ENCODE measurements around the gene LONP2. TPM values are rescaled to one million over a fixed set of nuclear protein-coding genes. Genes with fewer than 3 reads are reported as not detected.
A peak's percentile ranks its signal among the peaks of the same experiment; 100 is the strongest.

LONP2 gene
- total and polyA plus RNA-seq, 2 of the 13 experiments (the other 11 are each of a cell fraction or from before 2014, with no cell fraction given): 39.2 to 63.3 TPM

DNA sequence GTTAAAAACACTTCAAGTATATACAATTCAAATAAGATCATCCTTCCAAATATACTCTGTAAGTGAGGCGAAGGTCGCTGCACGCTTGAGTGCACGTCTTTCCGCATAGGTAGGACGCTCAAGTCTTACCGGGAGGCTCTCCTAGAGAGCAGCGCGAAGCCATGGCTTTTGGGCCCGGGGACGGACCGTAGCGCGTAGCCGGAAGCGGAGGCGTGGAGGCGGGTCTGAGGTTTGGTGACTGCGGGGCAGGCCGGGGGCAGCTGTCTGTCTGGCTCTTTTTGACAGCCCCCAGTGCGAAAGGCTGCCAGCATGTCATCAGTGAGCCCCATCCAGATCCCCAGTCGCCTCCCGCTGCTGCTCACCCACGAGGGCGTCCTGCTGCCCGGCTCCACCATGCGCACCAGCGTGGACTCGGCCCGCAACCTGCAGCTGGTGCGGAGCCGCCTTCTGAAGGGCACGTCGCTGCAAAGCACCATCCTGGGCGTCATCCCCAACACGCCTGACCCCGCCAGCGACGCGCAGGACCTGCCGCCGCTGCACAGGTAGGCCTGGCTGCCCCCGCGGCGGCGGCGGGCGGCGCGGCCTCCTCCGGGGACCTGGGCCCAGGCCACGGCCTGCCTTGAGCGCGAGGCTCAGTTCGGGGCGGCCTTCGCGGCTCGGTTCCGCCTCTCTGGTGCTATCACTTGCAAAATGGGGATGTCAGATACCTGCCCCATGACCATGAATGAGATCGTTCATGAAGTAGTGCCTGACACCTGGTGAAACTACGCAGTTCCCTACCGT, at the start of gene LONP2 (continued):
- TF ChIP-seq, protein P1, sequence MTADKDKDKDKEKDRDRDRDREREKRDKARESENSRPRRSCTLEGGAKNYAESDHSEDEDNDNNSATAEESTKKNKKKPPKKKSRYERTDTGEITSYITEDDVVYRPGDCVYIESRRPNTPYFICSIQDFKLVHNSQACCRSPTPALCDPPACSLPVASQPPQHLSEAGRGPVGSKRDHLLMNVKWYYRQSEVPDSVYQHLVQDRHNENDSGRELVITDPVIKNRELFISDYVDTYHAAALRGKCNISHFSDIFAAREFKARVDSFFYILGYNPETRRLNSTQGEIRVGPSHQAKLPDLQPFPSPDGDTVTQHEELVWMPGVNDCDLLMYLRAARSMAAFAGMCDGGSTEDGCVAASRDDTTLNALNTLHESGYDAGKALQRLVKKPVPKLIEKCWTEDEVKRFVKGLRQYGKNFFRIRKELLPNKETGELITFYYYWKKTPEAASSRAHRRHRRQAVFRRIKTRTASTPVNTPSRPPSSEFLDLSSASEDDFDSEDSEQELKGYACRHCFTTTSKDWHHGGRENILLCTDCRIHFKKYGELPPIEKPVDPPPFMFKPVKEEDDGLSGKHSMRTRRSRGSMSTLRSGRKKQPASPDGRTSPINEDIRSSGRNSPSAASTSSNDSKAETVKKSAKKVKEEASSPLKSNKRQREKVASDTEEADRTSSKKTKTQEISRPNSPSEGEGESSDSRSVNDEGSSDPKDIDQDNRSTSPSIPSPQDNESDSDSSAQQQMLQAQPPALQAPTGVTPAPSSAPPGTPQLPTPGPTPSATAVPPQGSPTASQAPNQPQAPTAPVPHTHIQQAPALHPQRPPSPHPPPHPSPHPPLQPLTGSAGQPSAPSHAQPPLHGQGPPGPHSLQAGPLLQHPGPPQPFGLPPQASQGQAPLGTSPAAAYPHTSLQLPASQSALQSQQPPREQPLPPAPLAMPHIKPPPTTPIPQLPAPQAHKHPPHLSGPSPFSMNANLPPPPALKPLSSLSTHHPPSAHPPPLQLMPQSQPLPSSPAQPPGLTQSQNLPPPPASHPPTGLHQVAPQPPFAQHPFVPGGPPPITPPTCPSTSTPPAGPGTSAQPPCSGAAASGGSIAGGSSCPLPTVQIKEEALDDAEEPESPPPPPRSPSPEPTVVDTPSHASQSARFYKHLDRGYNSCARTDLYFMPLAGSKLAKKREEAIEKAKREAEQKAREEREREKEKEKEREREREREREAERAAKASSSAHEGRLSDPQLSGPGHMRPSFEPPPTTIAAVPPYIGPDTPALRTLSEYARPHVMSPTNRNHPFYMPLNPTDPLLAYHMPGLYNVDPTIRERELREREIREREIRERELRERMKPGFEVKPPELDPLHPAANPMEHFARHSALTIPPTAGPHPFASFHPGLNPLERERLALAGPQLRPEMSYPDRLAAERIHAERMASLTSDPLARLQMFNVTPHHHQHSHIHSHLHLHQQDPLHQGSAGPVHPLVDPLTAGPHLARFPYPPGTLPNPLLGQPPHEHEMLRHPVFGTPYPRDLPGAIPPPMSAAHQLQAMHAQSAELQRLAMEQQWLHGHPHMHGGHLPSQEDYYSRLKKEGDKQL (CRISPR knock-in tag; IDR thresholded peaks at IDR 0.05; ENCODE audit: low read depth): peak; percentile 62; the same call in 1 of the 2 replicates
- TF ChIP-seq, protein P2, sequence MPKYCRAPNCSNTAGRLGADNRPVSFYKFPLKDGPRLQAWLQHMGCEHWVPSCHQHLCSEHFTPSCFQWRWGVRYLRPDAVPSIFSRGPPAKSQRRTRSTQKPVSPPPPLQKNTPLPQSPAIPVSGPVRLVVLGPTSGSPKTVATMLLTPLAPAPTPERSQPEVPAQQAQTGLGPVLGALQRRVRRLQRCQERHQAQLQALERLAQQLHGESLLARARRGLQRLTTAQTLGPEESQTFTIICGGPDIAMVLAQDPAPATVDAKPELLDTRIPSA (CRISPR knock-in tag; IDR thresholded peaks at IDR 0.05; ENCODE audit: borderline replicate concordance): no peak
- TF ChIP-seq RBFOX2 (IDR thresholded peaks at IDR 0.05; ENCODE audit: low read depth, low read length): peak; percentile 95
- no peak for TF ChIP-seq PAWR (CRISPR knock-in tag; IDR thresholded peaks at IDR 0.05; ENCODE audit: borderline replicate concordance)
- no peak; the same call in 1 of the 2 replicates for TF ChIP-seq ZNF354B (CRISPR knock-in tag; IDR thresholded peaks at IDR 0.05)
- no peak for TF ChIP-seq ZNF569 (CRISPR knock-in tag; IDR thresholded peaks at IDR 0.05; ENCODE audit: borderline replicate concordance)
- TF ChIP-seq ZNF20 (CRISPR knock-in tag; IDR thresholded peaks at IDR 0.05): peak; percentile 90; the same call in 1 of the 2 replicates
- TF ChIP-seq, protein P3, sequence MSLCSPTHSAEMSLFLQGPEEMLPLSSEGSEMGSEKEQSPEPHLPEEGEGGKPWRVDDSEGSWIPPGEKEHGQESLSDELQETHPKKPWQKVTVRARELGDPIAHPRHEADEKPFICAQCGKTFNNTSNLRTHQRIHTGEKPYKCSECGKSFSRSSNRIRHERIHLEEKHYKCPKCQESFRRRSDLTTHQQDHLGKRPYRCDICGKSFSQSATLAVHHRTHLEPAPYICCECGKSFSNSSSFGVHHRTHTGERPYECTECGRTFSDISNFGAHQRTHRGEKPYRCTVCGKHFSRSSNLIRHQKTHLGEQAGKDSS (CRISPR knock-in tag; IDR thresholded peaks at IDR 0.05; ENCODE audit: borderline replicate concordance, low read depth): peak; percentile 98
- peak; percentile 64; the same call in 1 of the 2 replicates for TF ChIP-seq GFI1 (CRISPR knock-in tag; IDR thresholded peaks at IDR 0.05; ENCODE audit: borderline replicate concordance)
- no peak for TF ChIP-seq ZNF75D (CRISPR knock-in tag; IDR thresholded peaks at IDR 0.05; ENCODE audit: borderline replicate concordance)
- TF ChIP-seq THYN1 (CRISPR knock-in tag; IDR thresholded peaks at IDR 0.05; ENCODE audit: borderline replicate concordance, low read depth): no peak
- no peak for TF ChIP-seq REXO4 (CRISPR knock-in tag; IDR thresholded peaks at IDR 0.05; ENCODE audit: borderline replicate concordance)
- TF ChIP-seq ZSCAN21 (CRISPR knock-in tag; IDR thresholded peaks at IDR 0.05; ENCODE audit: borderline replicate concordance): peak; percentile 81; the same call in 1 of the 2 replicates
- TF ChIP-seq, protein P4, sequence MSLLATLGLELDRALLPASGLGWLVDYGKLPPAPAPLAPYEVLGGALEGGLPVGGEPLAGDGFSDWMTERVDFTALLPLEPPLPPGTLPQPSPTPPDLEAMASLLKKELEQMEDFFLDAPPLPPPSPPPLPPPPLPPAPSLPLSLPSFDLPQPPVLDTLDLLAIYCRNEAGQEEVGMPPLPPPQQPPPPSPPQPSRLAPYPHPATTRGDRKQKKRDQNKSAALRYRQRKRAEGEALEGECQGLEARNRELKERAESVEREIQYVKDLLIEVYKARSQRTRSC (CRISPR knock-in tag; IDR thresholded peaks at IDR 0.05; ENCODE audit: low read depth): no peak
- TF ChIP-seq, protein P5, sequence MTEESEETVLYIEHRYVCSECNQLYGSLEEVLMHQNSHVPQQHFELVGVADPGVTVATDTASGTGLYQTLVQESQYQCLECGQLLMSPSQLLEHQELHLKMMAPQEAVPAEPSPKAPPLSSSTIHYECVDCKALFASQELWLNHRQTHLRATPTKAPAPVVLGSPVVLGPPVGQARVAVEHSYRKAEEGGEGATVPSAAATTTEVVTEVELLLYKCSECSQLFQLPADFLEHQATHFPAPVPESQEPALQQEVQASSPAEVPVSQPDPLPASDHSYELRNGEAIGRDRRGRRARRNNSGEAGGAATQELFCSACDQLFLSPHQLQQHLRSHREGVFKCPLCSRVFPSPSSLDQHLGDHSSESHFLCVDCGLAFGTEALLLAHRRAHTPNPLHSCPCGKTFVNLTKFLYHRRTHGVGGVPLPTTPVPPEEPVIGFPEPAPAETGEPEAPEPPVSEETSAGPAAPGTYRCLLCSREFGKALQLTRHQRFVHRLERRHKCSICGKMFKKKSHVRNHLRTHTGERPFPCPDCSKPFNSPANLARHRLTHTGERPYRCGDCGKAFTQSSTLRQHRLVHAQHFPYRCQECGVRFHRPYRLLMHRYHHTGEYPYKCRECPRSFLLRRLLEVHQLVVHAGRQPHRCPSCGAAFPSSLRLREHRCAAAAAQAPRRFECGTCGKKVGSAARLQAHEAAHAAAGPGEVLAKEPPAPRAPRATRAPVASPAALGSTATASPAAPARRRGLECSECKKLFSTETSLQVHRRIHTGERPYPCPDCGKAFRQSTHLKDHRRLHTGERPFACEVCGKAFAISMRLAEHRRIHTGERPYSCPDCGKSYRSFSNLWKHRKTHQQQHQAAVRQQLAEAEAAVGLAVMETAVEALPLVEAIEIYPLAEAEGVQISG (CRISPR knock-in tag; IDR thresholded peaks at IDR 0.05): peak; percentile 96
- no peak for TF ChIP-seq ZNF468 (CRISPR knock-in tag; IDR thresholded peaks at IDR 0.05)
- peak; percentile 94; the same call in 1 of the 2 replicates for TF ChIP-seq ZNF790 (CRISPR knock-in tag; IDR thresholded peaks at IDR 0.05; ENCODE audit: borderline replicate concordance)
